IMR-90 (cell line): ENCODE results near the gene ROR2. TPM values are rescaled to one million over a fixed set of nuclear protein-coding genes. Genes with fewer than 3 reads are reported as not detected.

Experiments used
- ATAC-seq: fragments of 200-7000 bp; cut with Tn5 transposase; 2 replicates; pipeline ENCODE4 v1.9.1; 2020; ENCODE audit warnings: low read depth, mild to moderate bottlenecking, moderate library complexity
- BruUV-seq: library from RNA; stranded (reverse); fragments of 400-500 nt; replicated peaks from 2 replicates; lab custom pipeline; 2021; lab: Mats Ljungman, UMichigan
- CTCF ChIA-PET: fragments of 300-600 bp; formaldehyde crosslinking; extraction: SDS; loops from one replicate; lab custom pipeline; 2021; ENCODE audit warnings: antibody characterized with exemption; lab: Yijun Ruan, JAX
- POLR2A ChIA-PET: fragments of 300-600 bp; sonication (Branson Sonifier 250); formaldehyde crosslinking; loops from one replicate; lab custom pipeline; 2022; ENCODE audit warnings: antibody characterized with exemption; ENCODE audit not compliant: unreplicated experiment; lab: Charles Lee
- DNase-seq: peaks from one replicate; pipeline ENCODE4 v3.0.0; 2013
- H2AFZ ChIP-seq: replicated peaks from 2 replicates; pipeline ENCODE3; 2013; ENCODE audit warnings: low read length, mild to moderate bottlenecking; ENCODE audit not compliant: poor library complexity
- H2AK5ac ChIP-seq: 2 replicates; pipeline ENCODE4 v1.6.1; 2013; ENCODE audit warnings: low read depth, low read length, inconsistent platforms
- H2AK9ac ChIP-seq: replicated peaks from 2 replicates; pipeline ENCODE3; 2013; ENCODE audit warnings: mild to moderate bottlenecking, low read depth, low read length, moderate library complexity; ENCODE audit not compliant: poor library complexity
- H2BK120ac ChIP-seq: 2 replicates; pipeline ENCODE4 v1.6.1; 2013; ENCODE audit warnings: low read depth, low read length, inconsistent platforms
- H2BK15ac ChIP-seq: 3 replicates; pipeline ENCODE4 v1.6.1; 2013; ENCODE audit warnings: low read depth, low read length, inconsistent platforms
- H2BK20ac ChIP-seq: 2 replicates; pipeline ENCODE4 v1.6.1; 2013; ENCODE audit warnings: low read depth, mild to moderate bottlenecking, inconsistent platforms, low read length, moderate library complexity
- H2BK5ac ChIP-seq: 2 replicates; pipeline ENCODE4 v1.6.1; 2013; ENCODE audit warnings: mild to moderate bottlenecking, low read depth, low read length, inconsistent platforms; ENCODE audit not compliant: poor library complexity, severe bottlenecking
- H3K14ac ChIP-seq: replicated peaks from 2 replicates; pipeline ENCODE4 v1.6.1; 2013; ENCODE audit warnings: low read depth, low read length, inconsistent platforms
- H3K18ac ChIP-seq: 2 replicates; pipeline ENCODE4 v1.6.1; 2013; ENCODE audit warnings: low read depth, low read length, control low read depth
- H3K23ac ChIP-seq: 2 replicates; pipeline ENCODE4 v1.6.1; 2013; ENCODE audit warnings: low read depth, low read length, inconsistent platforms
- H3K27ac ChIP-seq: 2 replicates; pipeline ENCODE4 v1.5.1; 2013; ENCODE audit warnings: mild to moderate bottlenecking, control low read depth, low read length; ENCODE audit not compliant: insufficient read depth
- H3K27me3 ChIP-seq: 2 replicates; pipeline ENCODE4 v1.6.1; 2013; ENCODE audit warnings: low read length; ENCODE audit not compliant: control insufficient read depth, insufficient read depth
- H3K36me3 ChIP-seq: 2 replicates; pipeline ENCODE4 v1.6.1; 2013; ENCODE audit warnings: low read length, mixed read lengths; ENCODE audit not compliant: control insufficient read depth, insufficient read depth
- H3K4ac ChIP-seq: 2 replicates; pipeline ENCODE4 v1.6.1; 2013; ENCODE audit warnings: low read depth, low read length, inconsistent platforms
- H3K4me1 ChIP-seq: 2 replicates; pipeline ENCODE4 v1.6.1; 2013; ENCODE audit warnings: low read length, mixed read lengths; ENCODE audit not compliant: control insufficient read depth, insufficient read depth
- H3K4me2 ChIP-seq: 2 replicates; pipeline ENCODE4 v1.6.1; 2013; ENCODE audit warnings: low read depth, mild to moderate bottlenecking, control low read depth, low read length, moderate library complexity
- H3K4me3 ChIP-seq: 2 replicates; pipeline ENCODE4 v1.5.1; 2013; ENCODE audit warnings: low read depth, mild to moderate bottlenecking, control low read depth, low read length, moderate library complexity; ENCODE audit not compliant: insufficient read depth
- H3K56ac ChIP-seq: 2 replicates; pipeline ENCODE4 v1.6.1; 2013; ENCODE audit warnings: low read length, inconsistent platforms; ENCODE audit not compliant: insufficient read depth; ENCODE audit errors: extremely low read depth
- H3K79me1 ChIP-seq, 2 experiments: 2 replicates each; pipeline ENCODE4 v1.6.1; 2013; ENCODE audit warnings: low read length in 2 of 2, inconsistent platforms in 1 of 2, low read depth in 1 of 2
- H3K9ac ChIP-seq: 2 replicates; pipeline ENCODE4 v1.6.1; 2013; ENCODE audit warnings: low read depth, low read length, control low read depth
- H3K9me1 ChIP-seq: 2 replicates; pipeline ENCODE4 v1.6.1; 2013; ENCODE audit warnings: low read length, inconsistent platforms; ENCODE audit not compliant: insufficient read depth
- H3K9me3 ChIP-seq: 2 replicates; pipeline ENCODE4 v1.6.1; 2013; ENCODE audit warnings: low read length; ENCODE audit not compliant: control insufficient read depth, insufficient read depth
- H4K20me1 ChIP-seq: 2 replicates; pipeline ENCODE4 v1.6.1; 2013; ENCODE audit warnings: low read length, inconsistent platforms; ENCODE audit not compliant: insufficient read depth
- H4K5ac ChIP-seq: 2 replicates; pipeline ENCODE4 v1.6.1; 2013; ENCODE audit warnings: mild to moderate bottlenecking, low read depth, low read length, control low read depth
- H4K8ac ChIP-seq, 2 experiments: 2 replicates each; pipeline ENCODE4 v1.6.1; 2013; ENCODE audit warnings: low read depth in 2 of 2, low read length in 2 of 2, control low read depth in 1 of 2, inconsistent platforms in 1 of 2
- H4K91ac ChIP-seq: 2 replicates; pipeline ENCODE4 v1.6.1; 2013; ENCODE audit warnings: low read depth, low read length, inconsistent platforms; ENCODE audit not compliant: insufficient read depth
- BHLHE40 ChIP-seq: fragments of 150-350 bp; IDR thresholded peaks from 2 replicates; pipeline ENCODE4 v1.6.1; 2016; ENCODE audit warnings: mild to moderate bottlenecking, low read depth, low read length
- FOS ChIP-seq: fragments of 150-350 bp; IDR thresholded peaks from 2 replicates; pipeline ENCODE4 v1.6.1; 2016; ENCODE audit warnings: low read depth, low read length
- NFE2L2 ChIP-seq: fragments of 150-350 bp; IDR thresholded peaks from 2 replicates; pipeline ENCODE4 v1.6.1; 2016; ENCODE audit warnings: low read depth, mild to moderate bottlenecking, low read length
- POLR2A ChIP-seq: IDR thresholded peaks from 2 replicates; pipeline ENCODE4 v1.6.1; 2012; ENCODE audit warnings: mild to moderate bottlenecking, low read depth, low read length
- WGBS, 2 experiments: methylation state at CpG; one replicate each; pipeline versions ENCODE4 v1.1.5 to v1.1.7; 2013; ENCODE audit warnings: missing lambda C conversion rate in 2 of 2; ENCODE audit not compliant: insufficient read length in 1 of 2; ENCODE audit errors: extremely low coverage in 2 of 2; 5-methylcytosine and 5-hydroxymethylcytosine counted together
- dilution Hi-C: fragments of 300-500 bp; cut with HindIII; formaldehyde crosslinking; loops from one replicate; pipeline ENCODE4 v1.14.3; 2018; ENCODE audit warnings: low sequenced_read_pairs; ENCODE audit not compliant: unreplicated experiment
- in situ Hi-C: fragments of 300-500 bp; cut with MboI; formaldehyde crosslinking; loops from 3 replicates; pipeline ENCODE4 v1.14.3; 2019; ENCODE audit warnings: low sequenced_read_pairs, inconsistent platforms, mixed read lengths
- intact Hi-C: fragments of 100-400 bp; cut with micrococcal nuclease; formaldehyde crosslinking; loops from 2 replicates; pipeline ENCODE4 v1.10.0; 2022
- polyA plus RNA-seq, 3 experiments: library from polyadenylated mRNA; depleted of rRNA; stranded (reverse); fragments of >200 nt; gene quantifications; 2 replicates each; pipeline ENCODE4 v1.2.3, GENCODE V29; 2012; ENCODE audit warnings: low replicate concordance in 1 of 3
- total RNA-seq: library from RNA; depleted of rRNA; stranded (reverse); fragments of >200 nt; gene quantifications from 2 replicates; pipeline ENCODE4 v1.2.3, GENCODE V29; 2012

ROR2 gene
- total and polyA plus RNA-seq, 2 of the 4 experiments (the other 2 are of a cell fraction) = 2.3 to 4.8 TPM

GRCh38 chr9:91843623-91844148 lies 106.3 kb downstream of the ROR2 start:
- no peak overlapping the region for H2BK20ac ChIP-seq
- H2AFZ ChIP-seq = peak overlapping the region; percentile 74

More at GRCh38 chr9:91843623-91844148, 106.3 kb downstream of the ROR2 start:
- intact Hi-C loops (no loop called here), dilution Hi-C loops (no loop called here), in situ Hi-C loops (no loop called here)
- Histone ChIP-seq H3K9ac (no peak overlapping the region), H3K9me3 (no peaks in the 10 kb centered on the region), H3K14ac (no peak overlapping the region), H3K27ac (peak overlapping the region; percentile 18; the same call in 1 of the 2 replicates), H3K4me1 (peaks cover 19% of the 10 kb centered on the region; the same call in 1 of the 2 replicates), H4K5ac (no peak overlapping the region), H4K20me1 (peaks cover 8% of the 10 kb centered on the region; the same call in 1 of the 2 replicates), H3K4me3 (no peak overlapping the region), H3K56ac (no peak overlapping the region), H4K91ac (no peak overlapping the region), H2BK120ac (no peak overlapping the region), H3K9me1 (no peaks in the 10 kb centered on the region), H2BK15ac (no peak overlapping the region), H3K36me3 (no peaks in the 10 kb centered on the region), H3K4ac (peak overlapping the region; percentile 11; the same call in 1 of the 2 replicates), H2AK5ac (no peak overlapping the region), H3K23ac (peak overlapping the region; percentile 5; the same call in 1 of the 2 replicates), H3K4me2 (peak overlapping the region; percentile 38; the same call in 1 of the 2 replicates), H2AK9ac (no peak overlapping the region), H4K8ac (peak overlapping the region in 1 of 2 experiments; percentile 2; a peak in 1 of 4 replicates), H2BK5ac (no peak overlapping the region), H3K27me3 (no peaks in the 10 kb centered on the region; the same call in 1 of the 2 replicates), H3K79me1 (peaks cover 0 to 3% of the 10 kb centered on the region in 2 experiments; a peak in 1 of 4 replicates), H3K18ac (no peak overlapping the region; the same call in 1 of the 2 replicates)
- WGBS, 2 experiments = 4% methylated on average over 5 of the region's 15 CpGs; no CpG with 5 or more reads in 1 of the 2 experiments
- no peak for DNase-seq
- POLR2A ChIA-PET = no interaction called here
- no TSS peak for BruUV-seq
- CTCF ChIA-PET = interaction anchor here (0.5 kb wide), 1 partner anchor 31 kb away, joined by 7 read pairs; no protein-coding TSS in a partner anchor
- peak; percentile 72 for ATAC-seq
- TF ChIP-seq FOS (no peak), POLR2A (no peak), NFE2L2 (no peak), BHLHE40 (no peak)
